HFF-Myc (cell line): ENCODE data around the gene ZNF496.
"Not testable (repeated sequence)": the region's sequence is repeated elsewhere in the genome, so short reads cannot be mapped to it uniquely, and the experiment has no call there.

ENCODE experiments used
- DNase-seq: peaks from one replicate; pipeline ENCODE4 v3.0.0-alpha.2; 2011; ENCODE audit warnings: low read depth; ENCODE audit errors: extremely low read depth
- H3K4me3 ChIP-seq: replicated peaks from 2 replicates; pipeline ENCODE4 v1.5.1; 2011; ENCODE audit warnings: low read depth, mild to moderate bottlenecking, control low read depth, low read length
- CTCF ChIP-seq: IDR thresholded peaks from 2 replicates; pipeline ENCODE4 v1.5.1; 2012; ENCODE audit warnings: mild to moderate bottlenecking, low read depth, low read length, control low read depth; ENCODE audit errors: missing control alignments

Gene ZNF496

GRCh38 chr1:247371801-247372259, 40.2 kb upstream of the ZNF496 start:
- H3K4me3 ChIP-seq = no peak overlapping the region
- no peak for TF ChIP-seq CTCF
- no peak for DNase-seq

- DNase-seq = no peak
- H3K4me3 ChIP-seq = no peak overlapping the region
- TF ChIP-seq CTCF = no peak
Observed at GRCh38 chr1:247370786-247371732, 39.4 kb upstream of the ZNF496 start.

GRCh38 chr1:247368490-247369145, 37.0 kb upstream of the ZNF496 start:
- TF ChIP-seq CTCF = no peak
- H3K4me3 ChIP-seq = no peak overlapping the region
- no peak for DNase-seq

- no peak for TF ChIP-seq CTCF
- H3K4me3 ChIP-seq = no peak overlapping the region
- no peak for DNase-seq
Observed at GRCh38 chr1:247367786-247368422, 36.2 kb upstream of the ZNF496 start.

GRCh38 chr1:247366926-247367645, 35.4 kb upstream of the ZNF496 start:
- no peak overlapping the region for H3K4me3 ChIP-seq
- DNase-seq = no peak

GRCh38 chr1:247366345-247366744, 34.7 kb upstream of the ZNF496 start:
- DNase-seq, H3K4me3 ChIP-seq: not testable (repeated sequence)

More at GRCh38 chr1:247366926-247367645, 35.4 kb upstream of the ZNF496 start:
- no peak for TF ChIP-seq CTCF
